Left colon (tissue), 2 donors: Measurements from ENCODE around the gene GSTK1. TPM values are rescaled to one million over a fixed set of nuclear protein-coding genes. Genes with fewer than 3 reads are reported as not detected.
A peak's percentile ranks its signal among the peaks of the same experiment; 100 is the strongest.
"Not testable (repeated sequence)": the region's sequence is repeated elsewhere in the genome, so short reads cannot be mapped to it uniquely, and the experiment has no call there.

Experiments
- ATAC-seq: fragments of 200-7000 bp; cut with Tn5 transposase; one replicate; pipeline ENCODE4 v1.9.1; 2020; ENCODE audit warnings: mild to moderate bottlenecking, moderate library complexity
- DNase-seq, 2 donors: peaks; one replicate each; pipeline ENCODE4 v3.0.0-alpha.2; 2020
- intact Hi-C, 2 donors: fragments of 100-400 bp; cut with DNase I in 1 of 2; cut with micrococcal nuclease in 1 of 2; formaldehyde crosslinking; loops; one replicate each; pipeline versions ENCODE4 v1.11.2 to v1.14.0; 2022; cut with DNase I, micrococcal nuclease
- long read RNA-seq: library from polyadenylated mRNA; unstranded; transcript quantifications from one replicate; pipeline ENCODE4 v2.0.0, GENCODE V29; 2021
- total RNA-seq, 2 donors: library from RNA; stranded (reverse); fragmentation: NEBNext Ultra II Directional; extraction: Animal tissue kit (Norgen Biotek cat#: 25700); gene quantifications; one replicate each; pipeline ENCODE4 v1.2.1, GENCODE V29; 2021
- donor health status: DM: no; HTN: no; CAD: no.
- donor health status: DM: yes; HTN: yes; CAD: no.

The GSTK1 gene
- total RNA-seq: 100 to 1,000 TPM; 290 to 349 TPM
- long read RNA-seq, transcript GSTK1-201 (8 exons, 1,044 nt): major isoform, 177 of 253 reads
- long read RNA-seq, transcript GSTK1-207 (7 exons, 1,185 nt): minor isoform, 17 of 253 reads
- long read RNA-seq, partial matches to known transcripts: 25 of 253 reads
- long read RNA-seq, other reads (novel, unspliced or antisense): 34 of 253 reads

- peak; percentile 89 to 91 for DNase-seq
- intact Hi-C loops: no loop called here
- peak; percentile 90 for ATAC-seq
Observed at GRCh38 chr7:143263266-143264195, at the start of gene GSTK1. Gene GSTK1, plus strand, starts transcription at chr7:143263441. Its CDS starts 73 bp downstream, at chr7:143263514.

- not testable (repeated sequence) for ATAC-seq, DNase-seq
- intact Hi-C loops: loop anchor here (2.0 to 10.0 kb wide), 3 partner anchors 205 to 359 kb away; partner anchors contain the start of gene EPHB6 (in 1 of the 2)
Observed at GRCh38 chr7:143213478-143213877, 49.8 kb upstream of the GSTK1 start.

GRCh38 chr7:143214789-143215679, 48.2 kb upstream of the GSTK1 start:
- ATAC-seq: peak; percentile 74
- intact Hi-C loops: loop anchor here (10.0 kb wide), 2 partner anchors 210 to 360 kb away; partner anchors contain the start of gene EPHB6 (in 1 of the 2)
- DNase-seq: peak; percentile 35 to 42

- intact Hi-C loops: loop anchor here (10.0 kb wide), 2 partner anchors 211 to 361 kb away; partner anchors contain the start of gene EPHB6 (in 1 of the 2)
- ATAC-seq: no peak
- DNase-seq: no peak
Observed at GRCh38 chr7:143216151-143216550, 47.1 kb upstream of the GSTK1 start.

DNA sequence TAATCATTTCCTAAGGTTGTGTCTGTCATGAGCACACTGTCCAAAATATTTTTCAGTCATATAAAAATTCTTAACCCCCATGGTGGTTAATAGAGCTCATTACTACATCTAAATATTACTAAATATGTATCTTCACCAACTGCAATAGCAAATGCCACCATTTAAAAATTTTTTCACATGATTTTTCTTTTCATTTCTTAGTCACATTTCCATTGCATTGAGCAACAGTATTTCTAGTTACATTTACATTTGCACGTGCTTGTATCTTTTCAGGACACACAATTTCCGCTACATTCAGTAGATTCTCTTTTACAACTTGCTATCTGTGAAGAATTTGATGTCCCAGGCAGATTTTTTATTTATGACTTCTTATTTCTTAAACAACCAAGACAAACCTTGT, 46.6 kb upstream of the GSTK1 start:
- intact Hi-C loops: loop anchor here (10.0 kb wide), 2 partner anchors 212 to 362 kb away; partner anchors contain the start of gene EPHB6 (in 1 of the 2)
- ATAC-seq: no peak
- no peak for DNase-seq

DNA sequence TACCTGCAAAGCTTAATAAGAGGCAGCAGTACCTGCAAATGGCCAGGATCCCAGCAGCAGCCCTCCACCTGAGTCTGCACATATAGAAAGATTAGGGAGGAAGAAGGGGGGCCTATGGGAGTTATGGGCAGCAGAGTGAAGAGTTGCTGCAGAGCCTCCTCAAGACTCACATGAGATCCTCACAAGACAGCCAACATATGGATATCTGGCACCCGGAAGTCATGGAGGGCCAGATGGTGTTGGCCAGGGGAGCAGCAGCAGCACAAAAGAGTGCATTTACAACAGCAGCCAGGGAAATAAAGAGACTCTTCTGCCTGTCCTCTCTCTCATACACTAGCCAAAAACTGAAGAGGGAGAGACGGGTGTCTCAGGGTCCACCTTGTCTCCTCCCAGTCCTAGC, 45.4 kb upstream of the GSTK1 start:
- DNase-seq (no peak), ATAC-seq (no peak)
- intact Hi-C loops: loop anchor here (10.0 kb wide), 2 partner anchors 213 to 363 kb away; partner anchors contain the start of gene EPHB6 (in 1 of the 2)

GRCh38 chr7:143221286-143221685, 42.0 kb upstream of the GSTK1 start:
- intact Hi-C loops: no loop called here
- ATAC-seq (no peak), DNase-seq (no peak)

DNA sequence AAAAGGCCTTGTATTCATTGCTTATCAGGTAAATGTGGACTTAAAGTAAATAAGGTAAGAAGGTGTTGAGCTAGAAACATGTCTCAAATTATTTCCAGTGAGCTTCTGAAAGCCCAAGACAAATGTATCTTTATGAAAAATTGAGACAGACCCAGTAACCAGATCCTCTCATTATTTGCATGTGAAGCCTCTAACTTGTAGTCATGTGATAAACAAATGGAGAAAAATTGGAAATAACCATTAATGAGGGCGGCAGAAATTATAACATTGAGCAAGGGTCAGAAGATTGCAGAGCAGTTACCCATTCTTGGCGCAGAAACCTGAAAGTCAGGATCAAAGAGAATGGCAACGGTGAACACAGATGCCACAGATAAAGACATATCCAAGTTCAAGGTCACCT, 41.5 kb upstream of the GSTK1 start, which contains the start of gene TAS2R40:
Gene TAS2R40 (plus strand): TSS at position 301 of the 400 bp plus-strand sequence. CDS start 42 bp downstream, at position 343.
- intact Hi-C loops: no loop called here
- no peak for DNase-seq
- no peak for ATAC-seq

- DNase-seq: peak in 1 of 2 donors; percentile 33
- ATAC-seq: no peak
- intact Hi-C loops: no loop called here
Observed at GRCh38 chr7:143222782-143223181, 40.5 kb upstream of the GSTK1 start.

DNA sequence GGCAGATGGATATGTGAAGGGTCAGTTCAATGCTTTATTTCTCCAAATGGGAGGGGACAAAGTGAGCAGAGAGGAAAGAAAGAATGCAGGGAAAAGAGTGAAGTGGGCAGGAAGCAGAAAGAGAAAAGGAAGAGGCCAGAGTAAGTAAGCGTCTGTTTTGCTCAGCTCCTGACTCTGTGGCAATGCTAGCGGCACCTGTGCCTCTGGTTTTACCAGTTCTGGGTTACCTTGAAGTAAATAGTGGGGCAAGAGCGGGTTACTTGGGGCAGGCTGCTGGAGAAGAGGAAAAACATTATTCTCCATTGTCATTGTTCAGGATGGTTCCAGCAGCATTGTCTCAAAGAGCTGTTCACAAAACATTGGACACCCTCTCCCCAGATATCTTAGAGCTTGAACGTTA, 39.5 kb upstream of the GSTK1 start:
- intact Hi-C loops: no loop called here
- DNase-seq: no peak

DNA sequence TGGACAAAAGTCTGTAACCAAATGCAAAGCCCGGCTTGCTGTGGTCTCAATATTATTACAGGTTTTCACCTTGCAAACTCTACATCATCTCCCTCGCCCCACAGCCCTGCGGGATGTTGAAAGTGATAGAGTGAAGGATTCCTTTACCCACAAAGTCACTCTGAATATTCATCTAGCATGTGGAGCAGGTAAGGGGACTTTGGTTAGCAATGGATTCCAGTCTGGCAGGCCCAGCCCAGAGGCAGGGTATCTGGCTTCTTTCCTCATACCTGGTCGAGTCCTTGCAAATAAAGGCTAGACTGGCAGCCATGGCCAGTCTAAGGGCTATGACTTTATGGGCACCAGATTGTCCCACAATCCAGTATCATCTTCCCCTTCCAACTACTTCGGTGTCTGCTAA, 38.2 kb upstream of the GSTK1 start:
- DNase-seq (no peak), ATAC-seq (no peak)
- intact Hi-C loops: no loop called here

More for the DNA sequence above, 39.5 kb upstream of the GSTK1 start:
- ATAC-seq: no peak

DNA sequence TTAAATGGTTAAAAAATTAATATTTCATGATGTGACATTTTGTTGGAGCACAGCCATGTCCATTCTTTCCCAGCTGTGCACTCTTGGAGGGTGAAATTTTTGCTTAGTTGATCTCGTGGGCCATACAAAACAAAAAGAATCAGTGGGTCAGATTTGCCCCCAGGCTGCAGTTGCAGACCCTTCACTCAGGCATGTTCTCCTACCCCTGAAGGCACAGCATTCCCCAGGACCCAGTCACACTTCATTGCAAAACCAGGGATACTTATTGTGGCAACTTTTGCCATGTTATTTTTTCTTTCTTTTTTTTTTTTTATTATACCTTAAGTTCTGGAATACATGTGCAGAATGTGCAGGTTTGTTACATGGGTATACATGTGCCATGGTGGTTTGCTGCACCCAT, 35.4 kb upstream of the GSTK1 start:
- no peak for DNase-seq
- ATAC-seq: no peak
- intact Hi-C loops: no loop called here

DNA sequence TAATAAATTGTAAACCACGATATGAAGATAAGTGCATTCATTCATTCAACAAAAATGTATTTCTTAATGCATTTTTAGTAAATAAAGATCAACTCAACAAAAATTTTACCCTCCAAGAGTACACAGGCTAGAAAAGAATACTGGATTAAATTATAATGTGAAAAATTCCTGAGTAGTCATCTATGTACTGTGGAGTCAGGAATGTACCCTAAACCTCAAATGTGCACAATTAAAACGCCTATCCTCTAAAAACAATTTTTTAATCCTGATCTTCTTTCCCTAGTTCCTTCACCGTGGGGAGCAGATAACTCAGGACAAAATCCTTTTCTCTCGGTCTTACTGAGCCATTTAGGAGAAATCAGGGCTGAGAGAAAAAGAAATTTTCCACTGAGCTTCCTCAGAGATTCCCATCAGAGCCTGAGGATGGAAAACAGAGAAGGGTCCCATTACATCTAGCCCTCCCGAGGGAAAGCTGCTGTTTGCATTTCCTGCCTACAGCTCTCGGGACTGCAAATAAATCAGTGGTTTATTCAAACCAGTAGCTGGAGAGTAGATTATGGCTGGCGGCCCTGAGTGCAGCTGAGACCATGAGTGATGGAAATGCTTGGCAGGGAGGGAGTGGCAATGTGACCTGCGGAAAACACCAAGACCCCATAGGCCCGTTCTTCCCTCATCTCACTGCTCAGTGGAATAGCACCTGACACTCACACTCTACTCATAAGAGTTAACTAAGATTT, 34.0 kb upstream of the GSTK1 start:
- intact Hi-C loops: no loop called here
- DNase-seq (no peak), ATAC-seq (no peak)

- DNase-seq (no peak), ATAC-seq (no peak)
- intact Hi-C loops: loop anchor here in 1 of 2 donors (10.0 kb wide), 1 partner anchor 74 kb away; no protein-coding TSS in a partner anchor
Observed at GRCh38 chr7:143230602-143231457, 32.4 kb upstream of the GSTK1 start.

GRCh38 chr7:143233816-143234532, 29.3 kb upstream of the GSTK1 start:
- ATAC-seq: no peak
- no peak for DNase-seq
- intact Hi-C loops: loop anchor here in 1 of 2 donors (10.0 kb wide), 1 partner anchor 71 kb away; no protein-coding TSS in a partner anchor

DNA sequence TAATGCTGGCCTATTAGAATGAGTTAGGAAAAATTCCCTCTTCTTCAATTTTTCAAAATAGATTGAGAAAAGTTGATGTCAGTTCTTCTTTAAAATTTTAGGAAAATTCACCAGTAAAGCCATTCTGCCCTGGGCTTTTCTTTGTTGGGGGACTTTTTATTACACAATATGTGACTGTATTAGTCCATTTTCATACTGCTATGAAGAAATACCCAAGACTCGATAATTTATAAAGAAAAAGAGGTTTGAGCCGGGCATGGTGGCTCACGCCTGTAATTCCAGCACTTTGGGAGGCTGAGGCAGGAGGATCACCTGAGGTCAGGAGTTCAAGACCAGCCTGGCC, 28.7 kb upstream of the GSTK1 start:
- intact Hi-C loops: loop anchor here in 1 of 2 donors (10.0 kb wide), 1 partner anchor 70 kb away; no protein-coding TSS in a partner anchor
- ATAC-seq: no peak
- no peak for DNase-seq
